Fibroblast of pulmonary artery (primary cell): ENCODE data around the gene MYH14.

Experiments
- DNase-seq: peaks from one replicate; pipeline ENCODE4 v3.0.0-alpha.2; 2010; ENCODE audit warnings: low read depth
- H3K4me3 ChIP-seq: replicated peaks from 2 replicates; pipeline ENCODE4 v1.5.1; 2011; ENCODE audit warnings: low read depth, mild to moderate bottlenecking, control low read depth, low read length, moderate library complexity
- TF ChIP-seq, protein P1 (sequence below): IDR thresholded peaks from 2 replicates; pipeline ENCODE4 v1.5.1; 2011; ENCODE audit warnings: mild to moderate bottlenecking, control low read depth, low read length, inconsistent platforms; ENCODE audit errors: missing control alignments

Gene MYH14

DNA sequence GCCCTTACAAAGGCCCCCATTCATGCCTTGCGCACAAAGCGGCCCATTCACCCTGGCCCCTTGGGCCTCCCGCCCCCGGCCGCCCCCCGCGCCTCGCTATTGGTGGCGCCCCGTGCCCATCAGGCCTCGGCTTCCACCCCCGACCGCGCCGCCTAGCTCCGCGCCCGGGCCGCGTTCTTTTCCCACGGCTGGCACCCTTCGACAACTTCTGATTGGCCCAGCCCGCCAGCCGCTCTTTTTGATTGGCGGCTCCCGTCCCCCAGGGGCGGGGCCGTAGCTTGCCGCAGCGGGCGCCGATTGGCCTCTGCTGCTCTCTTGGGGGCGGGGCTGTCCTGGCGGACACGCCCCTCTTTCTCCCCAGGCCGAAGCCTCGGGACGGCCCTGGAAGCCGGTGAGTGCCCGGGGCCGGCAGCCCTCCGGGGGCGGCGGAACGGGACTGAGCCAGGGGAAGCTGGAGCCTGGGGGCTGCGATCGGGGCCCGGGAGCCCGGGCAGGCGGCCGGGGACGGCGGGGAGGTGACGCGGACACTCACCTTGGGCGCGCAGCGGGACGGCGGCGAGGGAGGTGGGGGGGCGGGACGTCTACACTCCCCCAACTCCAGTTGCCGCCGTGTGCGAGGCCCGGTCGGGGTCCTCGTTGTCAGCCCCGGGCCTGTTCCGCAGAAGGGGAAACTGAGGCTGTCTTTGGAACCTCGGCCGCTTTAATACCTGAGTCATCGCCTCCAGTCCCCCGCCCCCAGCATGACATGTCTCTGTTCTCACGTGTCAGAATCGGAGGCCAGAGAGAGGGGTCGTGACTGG lies at the start of gene MYH14:
Gene MYH14, plus strand, starts transcription at position 342 of the 800 bp plus-strand sequence. CDS start 6,744 bp downstream, outside the sequence.
- DNase-seq = peak; percentile 3
- TF ChIP-seq, protein P1, sequence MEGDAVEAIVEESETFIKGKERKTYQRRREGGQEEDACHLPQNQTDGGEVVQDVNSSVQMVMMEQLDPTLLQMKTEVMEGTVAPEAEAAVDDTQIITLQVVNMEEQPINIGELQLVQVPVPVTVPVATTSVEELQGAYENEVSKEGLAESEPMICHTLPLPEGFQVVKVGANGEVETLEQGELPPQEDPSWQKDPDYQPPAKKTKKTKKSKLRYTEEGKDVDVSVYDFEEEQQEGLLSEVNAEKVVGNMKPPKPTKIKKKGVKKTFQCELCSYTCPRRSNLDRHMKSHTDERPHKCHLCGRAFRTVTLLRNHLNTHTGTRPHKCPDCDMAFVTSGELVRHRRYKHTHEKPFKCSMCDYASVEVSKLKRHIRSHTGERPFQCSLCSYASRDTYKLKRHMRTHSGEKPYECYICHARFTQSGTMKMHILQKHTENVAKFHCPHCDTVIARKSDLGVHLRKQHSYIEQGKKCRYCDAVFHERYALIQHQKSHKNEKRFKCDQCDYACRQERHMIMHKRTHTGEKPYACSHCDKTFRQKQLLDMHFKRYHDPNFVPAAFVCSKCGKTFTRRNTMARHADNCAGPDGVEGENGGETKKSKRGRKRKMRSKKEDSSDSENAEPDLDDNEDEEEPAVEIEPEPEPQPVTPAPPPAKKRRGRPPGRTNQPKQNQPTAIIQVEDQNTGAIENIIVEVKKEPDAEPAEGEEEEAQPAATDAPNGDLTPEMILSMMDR = no peak
- no peak within 1 kb of the TSS for H3K4me3 ChIP-seq

DNA sequence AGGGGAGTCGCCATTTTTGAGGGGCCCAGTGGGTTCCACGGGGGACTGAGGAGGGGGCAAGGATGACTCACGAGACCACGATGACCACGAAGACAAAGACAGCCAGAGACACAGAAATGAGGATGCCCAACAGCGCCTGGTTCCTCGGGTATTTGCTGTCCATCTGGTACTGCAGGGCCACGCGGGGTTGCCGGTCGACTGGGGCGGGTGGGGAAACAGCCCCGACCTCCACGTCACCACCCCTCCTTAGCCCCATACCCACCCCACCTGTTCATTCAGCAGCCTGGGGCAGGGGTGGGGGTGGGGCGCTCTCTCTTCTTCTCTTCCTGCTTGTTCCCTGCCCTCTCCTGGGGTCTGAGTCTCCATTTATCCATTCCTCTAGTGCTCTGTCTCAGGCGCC lies 48.9 kb upstream of the MYH14 start:
- no peak overlapping the region for H3K4me3 ChIP-seq
- DNase-seq = no peak
- TF ChIP-seq, protein P1 = no peak

DNA sequence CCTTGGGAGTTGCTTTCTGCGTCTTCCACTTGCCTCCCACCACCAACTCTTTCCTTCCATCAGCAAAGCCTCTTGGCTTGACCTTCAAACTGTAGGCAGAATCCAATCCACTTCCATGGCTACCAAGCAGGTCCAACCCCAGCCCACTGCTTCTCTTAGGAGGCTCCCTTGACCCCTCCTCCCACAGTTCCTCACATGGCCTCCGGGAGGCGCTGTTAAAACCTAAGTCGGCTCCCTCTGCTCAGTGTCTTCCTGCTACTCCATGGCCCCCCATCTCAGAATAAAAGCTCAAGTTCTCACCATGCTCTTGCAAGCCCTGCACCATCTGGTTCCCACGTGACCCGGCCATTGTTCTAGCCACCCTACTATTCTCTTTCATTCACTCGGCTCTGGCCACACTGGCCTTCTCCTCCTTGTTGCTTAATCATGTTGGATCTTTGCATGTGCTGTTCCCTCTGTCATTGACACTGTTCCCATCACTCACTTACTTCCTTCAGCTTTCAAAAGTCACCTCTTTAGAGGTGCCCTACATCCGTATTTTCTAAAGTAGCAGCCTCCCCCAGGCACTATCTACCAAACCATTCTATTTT lies 47.8 kb upstream of the MYH14 start:
- TF ChIP-seq, protein P1 = no peak
- H3K4me3 ChIP-seq = no peak overlapping the region
- DNase-seq = no peak

DNA sequence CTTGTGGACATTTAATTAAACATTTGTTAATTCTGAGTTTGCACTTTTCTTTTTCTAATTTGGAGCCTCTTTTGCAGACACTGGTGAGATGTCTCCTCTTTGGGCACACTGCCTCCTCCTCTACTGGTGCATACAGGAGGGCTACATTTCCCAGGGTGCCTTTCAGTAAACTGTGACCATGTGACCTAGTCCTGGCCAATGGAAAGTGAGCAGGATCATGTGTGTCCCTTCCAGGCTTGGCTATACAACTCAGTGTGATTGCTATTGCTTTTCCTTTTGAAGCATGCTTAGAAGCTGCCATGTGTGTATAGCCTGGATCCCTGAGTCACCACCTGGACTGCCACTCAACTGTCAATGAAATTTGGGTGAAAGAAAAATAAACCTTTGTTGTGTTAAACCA lies 44.8 kb upstream of the MYH14 start:
- no peak overlapping the region for H3K4me3 ChIP-seq
- no peak for DNase-seq
- TF ChIP-seq, protein P1 = no peak

DNA sequence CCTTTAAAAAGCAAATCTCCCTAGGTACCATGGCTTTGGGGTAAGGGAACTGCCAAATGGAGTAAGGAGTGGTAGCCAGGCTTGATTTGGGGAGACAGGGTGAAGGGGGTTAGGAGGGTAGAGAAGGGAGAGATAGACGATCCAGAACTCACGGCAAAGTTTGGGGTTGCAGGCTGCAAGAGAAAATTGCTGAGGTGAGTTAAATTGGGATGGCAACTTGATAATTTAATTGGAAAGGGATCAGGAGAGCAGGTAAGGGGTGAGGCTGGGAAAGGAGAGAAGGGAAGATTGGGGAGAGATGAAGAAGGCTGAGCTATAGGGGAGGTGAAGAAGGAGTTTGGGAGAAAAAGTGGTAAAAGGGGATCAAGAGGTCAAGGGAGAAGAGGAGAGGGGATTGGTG lies 44.3 kb upstream of the MYH14 start:
- no peak overlapping the region for H3K4me3 ChIP-seq
- TF ChIP-seq, protein P1 = no peak
- no peak for DNase-seq

DNA sequence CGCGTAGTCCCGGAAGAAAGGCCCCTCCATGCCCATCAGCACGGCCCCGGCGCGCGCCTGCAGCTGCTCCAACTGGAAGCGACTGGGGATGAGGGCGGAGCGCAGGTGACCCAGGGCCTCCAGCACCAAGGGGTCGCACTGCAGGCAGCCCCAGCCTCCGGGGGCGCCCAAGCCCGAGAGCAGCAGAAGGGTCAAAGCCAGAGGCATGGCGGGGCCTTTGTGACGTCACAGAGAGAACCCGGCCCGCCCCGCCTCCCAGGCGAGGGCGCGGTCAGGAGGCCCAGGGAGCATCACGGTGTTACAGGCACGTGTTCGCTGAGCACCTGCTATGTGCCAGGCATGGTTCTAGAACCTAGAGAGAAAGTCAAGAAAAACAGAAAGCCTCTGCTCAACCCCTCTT lies 40.4 kb upstream of the MYH14 start, which contains the start of gene IZUMO2:
Gene IZUMO2, minus strand, starts transcription at position 294 of the 400 bp plus-strand sequence. Its CDS starts 87 bp downstream, at position 207.
- H3K4me3 ChIP-seq = no peak within 1 kb of the TSS
- DNase-seq = no peak
- TF ChIP-seq, protein P1 = no peak

DNA sequence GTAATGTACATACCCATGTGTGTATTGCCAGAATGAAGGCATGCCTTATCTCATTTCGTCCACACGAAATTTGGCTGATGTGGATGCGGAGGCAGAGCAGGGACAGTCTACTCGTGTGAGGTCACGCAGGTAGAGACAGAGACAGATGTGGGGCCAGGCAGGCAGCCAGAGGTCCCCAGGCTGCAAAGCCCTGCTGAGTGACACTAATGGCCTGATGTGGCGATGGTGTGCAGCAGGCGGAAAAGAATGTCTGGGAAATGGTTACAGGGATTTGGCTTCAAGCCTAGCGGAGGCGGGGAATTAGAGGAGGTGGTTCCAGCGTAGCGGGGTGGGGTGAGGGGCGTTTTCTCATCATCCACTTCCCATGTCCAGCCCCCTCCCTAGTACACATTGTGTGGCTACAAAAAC lies 36.1 kb upstream of the MYH14 start:
- no peak for DNase-seq
- no peak overlapping the region for H3K4me3 ChIP-seq
- TF ChIP-seq, protein P1 = no peak
